Measurements from ENCODE around the gene VPS52. TPM values are rescaled to one million over a fixed set of nuclear protein-coding genes. Genes with fewer than 3 reads are reported as not detected.

The VPS52 gene
- total RNA-seq, 1 donor from 2014 or later: 32.5 TPM

DNA sequence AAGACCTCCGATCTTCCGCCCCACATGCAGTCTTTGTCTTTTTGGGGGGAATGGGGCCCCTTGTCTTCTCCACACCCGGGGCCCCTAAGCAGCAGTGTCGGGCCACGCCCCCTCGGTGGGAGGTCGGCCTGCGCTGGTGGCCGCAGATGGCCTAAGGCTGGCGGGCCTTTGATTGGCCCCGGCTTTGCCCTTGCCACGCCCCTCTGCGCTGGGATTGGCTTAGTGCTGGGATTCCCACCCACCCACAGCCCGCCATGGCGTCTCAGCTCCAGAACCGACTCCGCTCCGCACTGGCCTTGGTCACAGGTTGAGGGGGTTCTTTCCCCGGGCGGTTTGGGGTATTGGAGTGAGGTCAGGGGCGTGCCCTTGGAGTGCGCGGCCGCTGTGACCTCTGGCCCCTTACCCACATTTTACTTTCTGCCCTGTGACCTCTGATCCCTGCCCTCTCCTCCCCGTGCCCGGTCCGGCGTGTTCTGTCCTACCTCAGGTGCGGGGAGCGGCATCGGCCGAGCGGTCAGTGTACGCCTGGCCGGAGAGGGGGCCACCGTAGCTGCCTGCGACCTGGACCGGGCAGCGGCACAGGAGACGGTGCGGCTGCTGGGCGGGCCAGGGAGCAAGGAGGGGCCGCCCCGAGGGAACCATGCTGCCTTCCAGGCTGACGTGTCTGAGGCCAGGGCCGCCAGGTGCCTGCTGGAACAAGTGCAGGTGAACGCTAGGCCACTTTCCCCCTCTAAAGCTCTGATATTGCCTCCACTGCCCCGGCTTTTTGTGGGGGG is 67.1 kb downstream of the VPS52 start, which contains the start of gene HSD17B8:
Gene HSD17B8 (plus strand): TSS at position 241 of the 776 bp plus-strand sequence. CDS start 14 bp downstream, at position 255.
- DNase-seq (ENCODE audit: low spot score): peak; percentile 97
- intact Hi-C loops (cut with DNase I): loop anchor here (5.0 kb wide), 1 partner anchor 43 kb away; no protein-coding TSS in a partner anchor

DNA sequence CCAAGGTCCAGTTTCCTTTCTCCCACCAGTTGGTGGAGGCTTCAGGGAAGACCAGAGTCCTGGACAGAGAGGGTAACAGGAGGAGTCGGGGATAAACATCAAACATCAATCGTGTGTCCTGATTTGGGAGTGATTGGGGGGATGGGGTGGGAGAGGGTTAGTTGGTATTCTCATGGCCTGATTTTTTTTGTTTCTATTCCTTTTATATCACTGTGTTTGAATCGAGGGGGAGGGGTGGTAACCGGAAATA is 67.6 kb downstream of the VPS52 start:
- intact Hi-C loops (cut with DNase I): loop anchor here (5.0 kb wide), 1 partner anchor 43 kb away; no protein-coding TSS in a partner anchor
- DNase-seq (ENCODE audit: low spot score): no peak

DNA sequence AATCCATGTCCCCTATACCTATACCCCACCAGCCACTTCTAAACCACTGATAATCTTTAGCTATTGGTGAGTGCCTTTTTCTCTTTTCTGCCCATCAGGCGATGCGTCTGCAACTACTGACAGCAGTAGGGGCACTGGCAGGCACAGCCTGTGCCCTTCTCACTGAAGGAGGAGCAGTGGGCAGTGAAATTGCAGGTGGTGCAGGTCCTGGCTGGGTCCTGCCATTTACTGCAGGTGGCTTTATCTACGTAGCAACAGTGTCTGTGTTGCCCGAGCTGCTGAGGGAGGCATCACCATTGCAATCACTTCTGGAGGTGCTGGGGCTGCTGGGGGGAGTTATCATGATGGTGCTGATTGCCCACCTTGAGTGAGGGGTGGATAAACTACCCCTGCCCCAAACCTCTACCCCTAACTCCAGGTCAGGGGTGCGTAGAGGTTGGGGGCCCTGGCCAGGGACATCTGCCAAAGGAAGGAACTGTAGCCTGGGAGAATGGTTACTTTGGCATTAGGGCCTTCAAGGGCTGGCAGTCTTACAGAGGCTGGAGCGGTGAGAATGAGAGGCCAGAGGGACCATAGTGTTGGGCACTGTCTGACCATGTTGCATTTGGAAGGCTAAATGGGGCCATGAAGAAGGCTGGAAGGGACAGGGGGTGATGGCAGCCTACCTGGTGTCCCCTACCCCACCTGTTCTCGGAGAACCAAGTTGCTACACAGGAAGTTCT is 68.1 kb downstream of the VPS52 start:
- peak; percentile 14 for DNase-seq (ENCODE audit: low spot score)
- intact Hi-C loops (cut with DNase I): loop anchor here (5.0 kb wide), 1 partner anchor 44 kb away; no protein-coding TSS in a partner anchor

DNA sequence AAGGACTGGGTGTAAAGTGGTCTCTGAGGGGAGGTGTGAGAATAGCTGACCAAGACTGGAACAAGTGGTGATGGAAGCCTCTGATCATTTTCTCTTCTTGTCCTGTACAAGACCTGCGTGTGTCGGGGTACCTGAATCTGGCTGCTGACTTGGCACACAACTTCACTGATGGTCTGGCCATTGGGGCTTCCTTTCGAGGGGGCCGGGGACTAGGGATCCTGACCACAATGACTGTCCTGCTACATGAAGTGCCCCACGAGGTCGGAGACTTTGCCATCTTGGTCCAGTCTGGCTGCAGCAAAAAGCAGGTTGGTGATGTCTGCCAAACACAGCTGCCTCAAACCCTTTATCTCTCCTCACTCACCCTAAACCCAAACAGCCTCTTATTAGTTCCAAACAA is 68.9 kb downstream of the VPS52 start:
- DNase-seq (ENCODE audit: low spot score): peak; percentile 38
- intact Hi-C loops (cut with DNase I): loop anchor here (5.0 kb wide), 1 partner anchor 45 kb away; no protein-coding TSS in a partner anchor

DNA sequence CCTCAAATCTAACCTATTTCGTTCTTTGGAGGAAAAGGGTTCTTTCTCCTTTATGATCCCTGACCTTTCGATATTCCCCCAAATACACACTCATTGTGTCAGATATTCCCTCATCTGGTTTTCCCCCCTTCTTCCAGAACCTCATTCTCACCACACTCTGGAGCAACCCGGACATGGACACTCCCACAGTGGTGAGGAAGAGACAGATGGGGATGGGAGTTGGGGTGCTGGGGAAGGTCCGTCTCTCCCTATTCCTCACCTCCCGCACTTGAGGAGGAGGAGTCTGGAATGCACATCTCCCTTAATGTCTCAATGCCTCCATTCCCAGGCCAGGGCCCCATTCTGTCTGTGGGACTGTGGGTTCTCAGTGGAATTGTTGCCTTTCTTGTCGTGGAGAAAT is 69.7 kb downstream of the VPS52 start:
- intact Hi-C loops (cut with DNase I): loop anchor here (2.0 to 5.0 kb wide), 2 partner anchors 45 to 231 kb away; no protein-coding TSS in a partner anchor

DNA sequence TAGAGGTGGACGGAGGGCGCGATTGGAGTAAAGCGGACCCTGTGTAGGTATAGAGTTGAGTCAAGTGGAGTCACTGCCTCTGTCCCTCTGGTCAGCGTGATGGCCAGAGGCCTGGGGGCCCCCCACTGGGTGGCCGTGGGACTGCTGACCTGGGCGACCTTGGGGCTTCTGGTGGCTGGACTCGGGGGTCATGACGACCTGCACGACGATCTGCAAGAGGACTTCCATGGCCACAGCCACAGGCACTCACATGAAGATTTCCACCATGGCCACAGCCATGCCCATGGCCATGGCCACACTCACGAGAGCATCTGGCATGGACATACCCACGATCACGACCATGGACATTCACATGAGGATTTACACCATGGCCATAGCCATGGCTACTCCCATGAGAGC is 70.5 kb downstream of the VPS52 start:
- intact Hi-C loops (cut with DNase I): loop anchor here (2.0 to 5.0 kb wide), 2 partner anchors 46 to 230 kb away; no protein-coding TSS in a partner anchor
- DNase-seq (ENCODE audit: low spot score): peak; percentile 72

More for the DNA sequence above, 69.7 kb downstream of the VPS52 start:
- peak; percentile 10 for DNase-seq (ENCODE audit: low spot score)

Small RNA genes lying within 50 kb of the gene (microRNA-seq; reads per million reads assigned to microRNA genes)
- gene MIR219A1: not detected
- not detected for gene MIR6834
- not detected for gene MIR6873

Other genes starting within 250 kb of the VPS52 start
- gene HLA-DPA1, start 198.2 kb downstream of the VPS52 start, total RNA-seq: 35.8 TPM
- 32.8 TPM for gene HLA-DPB1, start 195.9 kb downstream of the VPS52 start, total RNA-seq
- 1.7 TPM for gene COL11A2, start 79.4 kb downstream of the VPS52 start, total RNA-seq
- 33.5 TPM for gene RXRB, start 71.2 kb downstream of the VPS52 start, total RNA-seq
- 62.4 TPM for gene SLC39A7, start 71.0 kb downstream of the VPS52 start, total RNA-seq
- gene HSD17B8, start 67.2 kb downstream of the VPS52 start, total RNA-seq: 9.9 TPM
- 24.5 TPM for gene RING1, start 63.4 kb downstream of the VPS52 start, total RNA-seq
- gene RPS18, start 199 bp upstream of the VPS52 start, total RNA-seq: 753 TPM
- gene B3GALT4, start 5.2 kb upstream of the VPS52 start, total RNA-seq: 9.3 TPM
- 18.8 TPM for gene WDR46, start 17.4 kb upstream of the VPS52 start, total RNA-seq
- gene PFDN6, start 17.7 kb upstream of the VPS52 start, total RNA-seq: 35.1 TPM
- 46.9 TPM for gene RGL2, start 27.1 kb upstream of the VPS52 start, total RNA-seq
- gene TAPBP, start 42.2 kb upstream of the VPS52 start, total RNA-seq: 85.8 TPM
- 19.9 TPM for gene ZBTB22, start 45.9 kb upstream of the VPS52 start, total RNA-seq
- gene DAXX, start 51.1 kb upstream of the VPS52 start, total RNA-seq: 19.8 TPM
- gene KIFC1, start 119.9 kb upstream of the VPS52 start, total RNA-seq: 0.24 TPM
- gene PHF1, start 139.1 kb upstream of the VPS52 start, total RNA-seq: 74.8 TPM
- 94.6 TPM for gene CUTA, start 146.2 kb upstream of the VPS52 start, total RNA-seq
- gene SYNGAP1, start 148.2 kb upstream of the VPS52 start, total RNA-seq: 9.0 TPM
- gene ZBTB9, start 182.7 kb upstream of the VPS52 start, total RNA-seq: 4.5 TPM